T-cell (primary cell): ENCODE data around the gene MAP3K3. TPM values are rescaled to one million over a fixed set of nuclear protein-coding genes. Genes with fewer than 3 reads are reported as not detected.
A peak's percentile ranks its signal among the peaks of the same experiment; 100 is the strongest.

Experiments
- ATAC-seq, 4 experiments: fragments of 200-7000 bp in 3 of 4; fragments of 150-1000 bp in 1 of 4; cut with Tn5 transposase; replicated peaks in 1 of 4; 1 replicate in 3 of 4; 2 replicates in 1 of 4; pipeline ENCODE4 v1.10.0; 2021; ENCODE audit warnings: moderate library complexity in 3 of 4, mild to moderate bottlenecking in 2 of 4, moderate number of reproducible peaks in 1 of 4
- CTCF ChIA-PET, 2 donors: fragments of 300-600 bp; sonication (Branson Sonifier 250); formaldehyde crosslinking; loops; one replicate each; lab custom pipeline; 2022; ENCODE audit warnings: antibody characterized with exemption in 2 of 2; lab: Charles Lee
- POLR2A ChIA-PET, 2 donors: fragments of 300-600 bp; sonication (Branson Sonifier 250); formaldehyde crosslinking; loops; one replicate each; lab custom pipeline; 2022; ENCODE audit warnings: antibody characterized with exemption in 2 of 2; lab: Charles Lee
- DNase-seq, 35 experiments: peaks; one replicate each; pipeline versions ENCODE4 v3.0.0 to v3.0.0-alpha.2; 2013 to 2023
- H3K27ac ChIP-seq: one replicate; pipeline ENCODE4 v1.5.1; 2013; ENCODE audit warnings: low read length
- H3K27me3 ChIP-seq, 2 experiments: replicated peaks in 1 of 2; 1 replicate in 1 of 2; 2 replicates in 1 of 2; pipeline versions ENCODE4 v1.6.1 to v1.7.0; 2013; ENCODE audit warnings: low read length in 1 of 2, mixed read lengths in 1 of 2; ENCODE audit not compliant: control insufficient read depth in 2 of 2, insufficient read depth in 2 of 2; ENCODE audit errors: extremely low read depth in 1 of 2
- H3K36me3 ChIP-seq, 2 donors: 1 replicate in 1 of 2; 2 replicates in 1 of 2; pipeline versions ENCODE4 v1.6.1 to v1.7.0; 2013; ENCODE audit warnings: low read length in 1 of 2; ENCODE audit not compliant: control insufficient read depth in 2 of 2, insufficient read depth in 1 of 2; ENCODE audit errors: extremely low read depth in 1 of 2
- H3K4me1 ChIP-seq, 2 experiments: 1 replicate in 1 of 2; 2 replicates in 1 of 2; pipeline versions ENCODE4 v1.6.1 to v1.7.0; 2013; ENCODE audit warnings: low read length in 2 of 2, mixed read lengths in 1 of 2; ENCODE audit not compliant: insufficient read depth in 2 of 2, control insufficient read depth in 1 of 2; ENCODE audit errors: extremely low read depth in 1 of 2
- H3K4me3 ChIP-seq, 2 donors: 1 replicate in 1 of 2; 2 replicates in 1 of 2; pipeline versions ENCODE4 v1.5.1 to v1.7.0; 2013; ENCODE audit warnings: mild to moderate bottlenecking in 2 of 2, low read length in 1 of 2, moderate library complexity in 1 of 2; ENCODE audit not compliant: control insufficient read depth in 1 of 2; ENCODE audit errors: extremely low read depth in 1 of 2
- H3K9me3 ChIP-seq: 2 replicates; pipeline ENCODE4 v1.7.0; 2013
- H3K27ac Mint-ChIP-seq, 2 donors: one replicate each; pipeline ENCODE4 v1.8.0; 2020 to 2021; ENCODE audit warnings: mild to moderate bottlenecking in 2 of 2, mixed read lengths in 2 of 2
- H3K27me3 Mint-ChIP-seq, 2 donors: one replicate each; pipeline ENCODE4 v1.8.0; 2021 to 2022; ENCODE audit warnings: mixed read lengths in 2 of 2
- H3K36me3 Mint-ChIP-seq: one replicate; pipeline ENCODE4 v1.8.0; 2021; ENCODE audit warnings: mixed read lengths
- H3K4me1 Mint-ChIP-seq, 3 donors: one replicate each; pipeline ENCODE4 v1.8.0; 2020 to 2022; ENCODE audit warnings: mixed read lengths in 3 of 3, mild to moderate bottlenecking in 1 of 3
- H3K4me3 Mint-ChIP-seq, 3 donors: one replicate each; pipeline ENCODE4 v1.8.0; 2020 to 2022; ENCODE audit warnings: mild to moderate bottlenecking in 3 of 3, mixed read lengths in 3 of 3, moderate library complexity in 3 of 3
- H3K9me3 Mint-ChIP-seq, 3 donors: one replicate each; pipeline ENCODE4 v1.8.0; 2020 to 2022; ENCODE audit warnings: mixed read lengths in 3 of 3
- WGBS: methylation state at CpG from one replicate; pipeline ENCODE4 v1.1.5; 2013; ENCODE audit warnings: missing lambda C conversion rate; ENCODE audit not compliant: insufficient coverage; 5-methylcytosine and 5-hydroxymethylcytosine counted together
- total RNA-seq, 35 experiments: library from RNA in 6 of 35; stranded (reverse) in 6 of 35; fragments of 120-200 nt in 1 of 35; gene quantifications; one replicate each; pipeline versions ENCODE4 v1.2.1 to v1.2.4 and lab custom pipeline; 2013 to 2026

Gene MAP3K3
- total RNA-seq, 5 donors from 2014 or later (not counting 1 experiment from before 2014, with no cell fraction given), result 71.0 to 91.1 (median 85.4) TPM

DNA sequence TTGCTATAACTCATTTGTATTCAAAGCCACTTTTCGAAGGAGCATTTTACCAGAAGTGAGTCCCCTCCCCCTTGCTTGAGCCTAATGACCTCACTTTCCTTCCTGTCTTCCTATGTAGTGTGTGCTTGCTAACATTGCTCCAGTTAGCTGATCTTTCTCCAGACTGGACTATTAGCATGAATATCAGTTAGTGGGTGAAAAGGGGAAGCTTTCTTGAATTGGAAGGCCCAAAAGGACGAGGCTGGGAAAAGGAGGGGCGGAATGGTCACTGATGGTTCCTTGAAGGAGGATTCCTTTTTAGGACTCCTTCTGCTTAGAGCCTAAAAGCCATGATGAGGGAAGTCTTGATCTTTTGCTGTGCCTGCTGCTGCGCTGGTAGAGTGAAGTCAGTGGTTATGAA lies 11.9 kb downstream of the MAP3K3 start:
- POLR2A ChIA-PET, result no interaction called here
- Mint-ChIP-seq H3K4me3 (no peak overlapping the region), H3K36me3 (peaks cover 41% of the 10 kb centered on the region), H3K27ac (no peak overlapping the region), H3K27me3 (no peaks in the 10 kb centered on the region), H3K9me3 (no peaks in the 10 kb centered on the region), H3K4me1 (peaks cover 49 to 55% (median 50%) of the 10 kb centered on the region in 3 donors)
- Histone ChIP-seq H3K4me1 (peaks cover 8 to 14% of the 10 kb centered on the region in 2 experiments), H3K27ac (no peak overlapping the region), H3K27me3 (no peaks in the 10 kb centered on the region), H3K36me3 (peaks cover 7 to 65% of the 10 kb centered on the region in 2 donors), H3K4me3 (no peak overlapping the region), H3K9me3 (no peaks in the 10 kb centered on the region)
- no peak for DNase-seq
- CTCF ChIA-PET, result interaction anchor here in 1 of 2 donors (1.0 kb wide), 1 partner anchor 11 kb away, joined by 3 read pairs; no protein-coding TSS in a partner anchor
- WGBS, result 100% methylated on average over 2 of the region's 4 CpGs
- ATAC-seq, result no peak

DNA sequence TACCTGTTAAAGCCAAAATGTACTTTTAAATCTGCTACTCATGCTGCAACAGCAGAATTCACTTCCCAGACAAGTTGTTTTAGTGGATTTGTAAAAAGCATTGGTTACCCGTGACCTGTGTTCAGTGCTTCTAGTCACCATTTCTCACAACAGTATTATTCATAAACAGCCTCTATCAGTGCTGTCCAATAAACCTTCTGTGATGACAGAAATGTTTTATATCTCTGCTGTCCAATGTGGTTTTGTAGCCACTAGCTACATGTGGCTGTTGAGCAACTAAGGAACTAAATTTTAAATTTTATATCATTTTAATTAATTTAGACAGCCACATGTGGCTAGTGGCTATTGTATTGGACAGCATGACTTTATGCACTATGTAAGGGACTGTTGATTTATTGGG lies 12.6 kb downstream of the MAP3K3 start:
- Histone ChIP-seq H3K4me3 (no peak overlapping the region), H3K4me1 (peaks cover 8 to 18% of the 10 kb centered on the region in 2 experiments), H3K9me3 (no peaks in the 10 kb centered on the region), H3K36me3 (peaks cover 7 to 63% of the 10 kb centered on the region in 2 donors), H3K27me3 (no peaks in the 10 kb centered on the region), H3K27ac (no peak overlapping the region)
- H3K4me1 Mint-ChIP-seq, result peaks cover 45 to 56% (median 46%) of the 10 kb centered on the region in 3 donors
- no peaks in the 10 kb centered on the region for H3K27me3 Mint-ChIP-seq
- WGBS, result no CpG with 5 or more reads among the region's 1 CpG
- peaks cover 42% of the 10 kb centered on the region for H3K36me3 Mint-ChIP-seq
- H3K27ac Mint-ChIP-seq, result no peak overlapping the region
- no peak overlapping the region for H3K4me3 Mint-ChIP-seq
- DNase-seq (no peak), ATAC-seq (no peak)
- ChIA-PET CTCF (interaction anchor here in 1 of 2 donors (1.0 kb wide), 1 partner anchor 22 kb away, joined by 3 read pairs; no protein-coding TSS in a partner anchor), POLR2A (no interaction called here)
- no peaks in the 10 kb centered on the region for H3K9me3 Mint-ChIP-seq

GRCh38 chr17:63635290-63635689 lies 13.1 kb downstream of the MAP3K3 start:
- no peak overlapping the region for H3K27ac Mint-ChIP-seq
- H3K36me3 Mint-ChIP-seq, result peaks cover 46% of the 10 kb centered on the region
- Histone ChIP-seq H3K9me3 (no peaks in the 10 kb centered on the region), H3K4me1 (peaks cover 8 to 18% of the 10 kb centered on the region in 2 experiments), H3K27me3 (no peaks in the 10 kb centered on the region), H3K4me3 (no peak overlapping the region), H3K27ac (no peak overlapping the region), H3K36me3 (peaks cover 7 to 67% of the 10 kb centered on the region in 2 donors)
- H3K4me3 Mint-ChIP-seq, result no peak overlapping the region
- no CpG with 5 or more reads among the region's 2 CpGs for WGBS
- no peaks in the 10 kb centered on the region for H3K9me3 Mint-ChIP-seq
- CTCF ChIA-PET, result interaction anchor here in 1 of 2 donors (1.0 kb wide), 1 partner anchor 22 kb away, joined by 3 read pairs; no protein-coding TSS in a partner anchor
- no peaks in the 10 kb centered on the region for H3K27me3 Mint-ChIP-seq
- H3K4me1 Mint-ChIP-seq, result peaks cover 43 to 60% (median 44%) of the 10 kb centered on the region in 3 donors
- POLR2A ChIA-PET, result interaction anchor here in 1 of 2 donors (0.6 to 0.8 kb wide), 2 partner anchors 13 to 30 kb away, joined by 3 read pairs; partner anchors contain the start of gene MAP3K3
- DNase-seq (no peak), ATAC-seq (no peak)

- peaks cover 46% of the 10 kb centered on the region for H3K36me3 Mint-ChIP-seq
- WGBS, result no CpG with 5 or more reads among the region's 2 CpGs
Observed at GRCh38 chr17:63635787-63636186, 13.6 kb downstream of the MAP3K3 start.

DNA sequence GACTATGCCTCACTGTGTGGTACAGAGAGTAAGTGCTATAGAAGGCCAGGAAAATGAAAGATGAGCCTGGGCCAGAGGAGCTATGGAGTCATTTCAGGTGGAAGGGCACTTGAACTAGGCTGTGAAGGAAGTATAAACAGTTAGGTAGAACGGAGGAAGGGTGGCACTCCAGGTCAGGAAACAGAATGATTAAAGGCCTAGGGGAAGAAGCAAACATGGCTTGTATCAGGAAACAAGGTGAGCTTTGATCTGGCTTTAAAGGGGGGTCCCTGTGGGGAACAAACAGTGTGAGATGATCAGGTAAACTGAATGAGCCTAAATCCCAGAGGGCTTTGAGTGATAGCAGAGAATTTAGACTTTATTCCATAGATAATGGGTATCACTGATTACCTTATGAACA lies 16.9 kb downstream of the MAP3K3 start:
- peaks cover 43% of the 10 kb centered on the region for H3K36me3 Mint-ChIP-seq
- Histone ChIP-seq H3K27ac (no peak overlapping the region), H3K4me1 (peaks cover 8 to 11% of the 10 kb centered on the region in 2 experiments), H3K36me3 (peaks cover 7 to 50% of the 10 kb centered on the region in 2 donors), H3K27me3 (no peaks in the 10 kb centered on the region), H3K9me3 (no peaks in the 10 kb centered on the region), H3K4me3 (no peak overlapping the region)
- peak overlapping the region in 1 of 3 donors; percentile 11 for H3K4me3 Mint-ChIP-seq
- H3K9me3 Mint-ChIP-seq, result no peaks in the 10 kb centered on the region
- peaks cover 23 to 37% (median 26%) of the 10 kb centered on the region in 3 donors for H3K4me1 Mint-ChIP-seq
- ChIA-PET CTCF (no interaction called here), POLR2A (no interaction called here)
- H3K27ac Mint-ChIP-seq, result peak overlapping the region; percentile 4 to 77
- WGBS, result 18% methylated on average over 1 of the region's 1 CpG
- DNase-seq, result no peak
- peak in 3 of 4 experiments; percentile 43 to 56 (median 50) for ATAC-seq
- no peaks in the 10 kb centered on the region for H3K27me3 Mint-ChIP-seq

More at GRCh38 chr17:63635787-63636186, 13.6 kb downstream of the MAP3K3 start:
- Mint-ChIP-seq H3K27ac (peak overlapping the region in 1 of 2 donors; percentile 1), H3K27me3 (no peaks in the 10 kb centered on the region), H3K9me3 (no peaks in the 10 kb centered on the region), H3K4me1 (peaks cover 40 to 56% (median 42%) of the 10 kb centered on the region in 3 donors), H3K4me3 (no peak overlapping the region)
- Histone ChIP-seq H3K4me3 (no peak overlapping the region), H3K4me1 (peaks cover 8 to 18% of the 10 kb centered on the region in 2 experiments), H3K9me3 (no peaks in the 10 kb centered on the region), H3K27ac (no peak overlapping the region), H3K36me3 (peaks cover 7 to 68% of the 10 kb centered on the region in 2 donors), H3K27me3 (no peaks in the 10 kb centered on the region)
- DNase-seq (no peak), ATAC-seq (no peak)
- CTCF ChIA-PET, result interaction anchor here in 1 of 2 donors (1.0 kb wide), 1 partner anchor 23 kb away, joined by 3 read pairs; no protein-coding TSS in a partner anchor
- POLR2A ChIA-PET, result interaction anchor here in 1 of 2 donors (0.6 to 0.8 kb wide), 2 partner anchors 14 to 30 kb away, joined by 3 read pairs; partner anchors contain the start of gene MAP3K3

DNA sequence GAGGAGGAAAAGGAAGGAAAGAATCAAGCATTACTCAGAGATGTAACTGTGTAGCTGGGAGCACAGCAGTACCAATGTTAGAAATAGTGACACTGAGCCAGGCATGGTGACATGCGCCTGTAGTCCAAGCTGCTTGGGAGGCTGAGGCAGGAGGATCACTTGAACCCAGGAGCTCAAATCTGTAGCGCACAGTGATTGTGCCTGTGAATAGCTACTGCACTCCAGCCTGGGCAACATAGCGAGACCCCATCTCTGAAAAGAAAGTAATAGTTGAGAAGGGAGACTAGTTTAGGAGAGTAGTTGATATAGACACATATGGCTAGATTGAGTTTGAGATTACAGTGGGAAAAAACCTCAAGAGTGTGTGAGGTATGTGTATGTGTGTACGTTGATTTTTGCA lies 17.8 kb downstream of the MAP3K3 start:
- Mint-ChIP-seq H3K27ac (no peak overlapping the region), H3K27me3 (no peaks in the 10 kb centered on the region), H3K9me3 (no peaks in the 10 kb centered on the region), H3K4me3 (no peak overlapping the region), H3K36me3 (peaks cover 39% of the 10 kb centered on the region), H3K4me1 (peaks cover 19 to 34% (median 28%) of the 10 kb centered on the region in 3 donors)
- ATAC-seq (no peak), DNase-seq (no peak)
- H3K9me3 ChIP-seq, result no peaks in the 10 kb centered on the region
- H3K36me3 ChIP-seq, result peaks cover 3 to 41% of the 10 kb centered on the region in 2 donors
- H3K27me3 ChIP-seq, result no peaks in the 10 kb centered on the region
- CTCF ChIA-PET, result no interaction called here
- H3K4me1 ChIP-seq, result peaks cover 8 to 9% of the 10 kb centered on the region in 2 experiments
- 100% methylated on average over 3 of the region's 4 CpGs for WGBS
- no peak overlapping the region for H3K27ac ChIP-seq
- POLR2A ChIA-PET, result no interaction called here
- H3K4me3 ChIP-seq, result no peak overlapping the region
